ENCODE data around the gene NKD1.

NKD1 gene

GRCh38 chr16:50613964-50614474 is 65.8 kb downstream of the NKD1 start:
- DNase-seq (ENCODE audit: low read depth in 2 of 2) = no peak

- no peak for DNase-seq (ENCODE audit: low read depth in 2 of 2)
Observed at GRCh38 chr16:50614955-50615724, 66.9 kb downstream of the NKD1 start.

- no peak for DNase-seq (ENCODE audit: low read depth in 2 of 2)
Observed at GRCh38 chr16:50615891-50616290, 67.7 kb downstream of the NKD1 start.

GRCh38 chr16:50616386-50616785 is 68.2 kb downstream of the NKD1 start:
- DNase-seq (ENCODE audit: low read depth in 2 of 2) = no peak

- no peak for DNase-seq (ENCODE audit: low read depth in 2 of 2)
Observed at GRCh38 chr16:50616883-50617645, 68.9 kb downstream of the NKD1 start.

GRCh38 chr16:50617646-50618184 is 69.5 kb downstream of the NKD1 start:
- DNase-seq (ENCODE audit: low read depth in 2 of 2) = no peak

GRCh38 chr16:50618238-50618918 is 70.2 kb downstream of the NKD1 start:
- DNase-seq (ENCODE audit: low read depth in 2 of 2) = no peak

- no peak for DNase-seq (ENCODE audit: low read depth in 2 of 2)
Observed at GRCh38 chr16:50619702-50620491, 71.7 kb downstream of the NKD1 start.

GRCh38 chr16:50620646-50621451 is 72.7 kb downstream of the NKD1 start:
- no peak for DNase-seq (ENCODE audit: low read depth in 2 of 2)

- no peak for DNase-seq (ENCODE audit: low read depth in 2 of 2)
Observed at GRCh38 chr16:50621452-50621792, 73.2 kb downstream of the NKD1 start.

GRCh38 chr16:50622029-50622428 is 73.8 kb downstream of the NKD1 start:
- DNase-seq (ENCODE audit: low read depth in 2 of 2) = no peak

- DNase-seq (ENCODE audit: low read depth in 2 of 2) = no peak
Observed at GRCh38 chr16:50622643-50623369, 74.6 kb downstream of the NKD1 start.

- no peak for DNase-seq (ENCODE audit: low read depth in 2 of 2)
Observed at GRCh38 chr16:50624449-50624970, 76.3 kb downstream of the NKD1 start.

GRCh38 chr16:50625374-50625773 is 77.2 kb downstream of the NKD1 start:
- DNase-seq (ENCODE audit: low read depth in 2 of 2) = no peak

GRCh38 chr16:50626868-50627267 is 78.7 kb downstream of the NKD1 start:
- DNase-seq (ENCODE audit: low read depth in 2 of 2) = no peak

- peak; percentile 8 to 12 for DNase-seq (ENCODE audit: low read depth in 2 of 2)
Observed at GRCh38 chr16:50627419-50627818, 79.2 kb downstream of the NKD1 start.

- DNase-seq (ENCODE audit: low read depth in 2 of 2) = no peak
Observed at GRCh38 chr16:50628156-50628802, 80.1 kb downstream of the NKD1 start.

- DNase-seq (ENCODE audit: low read depth in 2 of 2) = no peak
Observed at GRCh38 chr16:50629334-50629733, 81.1 kb downstream of the NKD1 start.

GRCh38 chr16:50630394-50631020 is 82.3 kb downstream of the NKD1 start:
- DNase-seq (ENCODE audit: low read depth in 2 of 2) = no peak

Measured in stimulated activated CD8-positive, alpha-beta memory T cell treated with anti-CD3 and anti-CD28 coated beads, Interleukin-2, amount 100 ng/mL, for 1 hour (primary cell).